Heart left ventricle (tissue), 13 donors: ENCODE measurements around the gene KNL1.

ENCODE experiments used
- CTCF ChIP-seq, 12 donors: fragments of 200-600 bp; sonication (generic) in 4 of 12; IDR thresholded peaks; one replicate each; pipeline versions ENCODE4 v1.5.0 to v1.8.0; 2018 to 2022; ENCODE audit warnings: antibody characterized with exemption in 12 of 12, mild to moderate bottlenecking in 5 of 12
- POLR2A ChIP-seq, 2 donors: fragments of 450-650 bp; IDR thresholded peaks; one replicate each; pipeline ENCODE4 v1.6.1; 2017; ENCODE audit warnings: antibody characterized with exemption in 2 of 2, mild to moderate bottlenecking in 2 of 2, moderate library complexity in 2 of 2
- donor health status: ischemic (EF 13 %, LVEDD 7.1; RV severe dilation, severe dysfunction).
- donor health status: DM: no; HTN: yes; CAD: no.
- donor health status: DM: no; HTN: no; CAD: no.
- donor health status: ischemic (EF 25% LVEDD 6.9; RV normal size, moderate dysfunction).
- donor health status: ischemic (EF 25% LVEDD 5.7; RV mildly dilated, moderate dysfunction).
- donor health status: ischemic (EF 35%, LVEDD 5.7; RV mildly dilated, moderate dysfunction).
- donor health status: nonischemic (EF 11% LVEDD 7.7; RV severe dilation, severe dysfunction).
- donor health status: DM: yes; HTN: yes; CAD: no.
- donor health status: PGD.
- donor health status: ischemic (EF 29% LVEDD 5.4; RV normal size, mild dysfunction).
- donor health status: nonischemic (EF 23%, LVEDD 6.1; RV moderate dilation, normal function).

GRCh38 chr15:40680151-40680550 is 86.1 kb downstream of the KNL1 start:
- TF ChIP-seq CTCF (IDR thresholded peaks at IDR 0.05) (no peak), POLR2A (IDR thresholded peaks at IDR 0.05) (no peak)
